Activated T-cell treated with anti-CD3 and anti-CD28 coated beads for 4 hours (primary cell): ENCODE measurements around the gene NIN.

ENCODE experiments used
- DNase-seq: peaks from one replicate; pipeline ENCODE4 v3.0.0-alpha.2; 2020

The NIN gene

GRCh38 chr14:50758305-50758704 is 72.7 kb downstream of the NIN start:
- no peak for DNase-seq

GRCh38 chr14:50757702-50758101 is 73.3 kb downstream of the NIN start:
- no peak for DNase-seq

- no peak for DNase-seq
These were observed 74.7 kb downstream of the NIN start for GRCh38 chr14:50756300-50756699.

GRCh38 chr14:50750323-50750722 is 80.6 kb downstream of the NIN start:
- DNase-seq, result no peak

- no peak for DNase-seq
These were observed 85.4 kb downstream of the NIN start for GRCh38 chr14:50745401-50746058.

GRCh38 chr14:50744231-50744630 is 86.7 kb downstream of the NIN start:
- DNase-seq, result no peak

GRCh38 chr14:50741567-50741966 is 89.4 kb downstream of the NIN start:
- no peak for DNase-seq

GRCh38 chr14:50740856-50741255 is 90.1 kb downstream of the NIN start:
- DNase-seq, result no peak

GRCh38 chr14:50739186-50739585 is 91.8 kb downstream of the NIN start:
- no peak for DNase-seq

- DNase-seq, result no peak
These were observed 94.0 kb downstream of the NIN start for GRCh38 chr14:50736932-50737419.

- no peak for DNase-seq
These were observed 95.8 kb downstream of the NIN start for GRCh38 chr14:50734950-50735695.

GRCh38 chr14:50733494-50733893 is 97.5 kb downstream of the NIN start:
- DNase-seq, result no peak

GRCh38 chr14:50728836-50729235 is 102.1 kb downstream of the NIN start:
- no peak for DNase-seq

- no peak for DNase-seq
These were observed 104.4 kb downstream of the NIN start for GRCh38 chr14:50726372-50727107.

- no peak for DNase-seq
These were observed 105.2 kb downstream of the NIN start for GRCh38 chr14:50725761-50726160.

GRCh38 chr14:50719911-50720759 is 110.8 kb downstream of the NIN start:
- DNase-seq, result no peak

GRCh38 chr14:50718949-50719348 is 112.0 kb downstream of the NIN start:
- DNase-seq, result no peak

GRCh38 chr14:50717811-50718210 is 113.2 kb downstream of the NIN start:
- DNase-seq, result no peak

GRCh38 chr14:50714450-50715073 is 116.4 kb downstream of the NIN start:
- no peak for DNase-seq

GRCh38 chr14:50711043-50711442 is 119.9 kb downstream of the NIN start:
- no peak for DNase-seq

GRCh38 chr14:50705026-50705593 is 125.9 kb downstream of the NIN start:
- no peak for DNase-seq

- no peak for DNase-seq
These were observed 126.4 kb downstream of the NIN start for GRCh38 chr14:50704454-50705010.
